ENCODE results near the gene CAMKV.
"Not testable (repeated sequence)": the region's sequence is repeated elsewhere in the genome, so short reads cannot be mapped to it uniquely, and the experiment has no call there.

Gene CAMKV

GRCh38 chr3:49869525-49870126 lies at the start of gene CAMKV:
Gene CAMKV, minus strand, starts transcription at chr3:49869906. Its CDS starts 7,518 bp downstream, at chr3:49862388.
- DNase-seq (ENCODE audit: low read depth in 2 of 2): peak in 1 of 2 donors; percentile 20

GRCh38 chr3:49917806-49918590 lies 48.3 kb upstream of the CAMKV start:
- not testable (repeated sequence) for DNase-seq (ENCODE audit: low read depth in 2 of 2)

- no peak for DNase-seq (ENCODE audit: low read depth in 2 of 2)
Observed at GRCh38 chr3:49916686-49917085, 47.0 kb upstream of the CAMKV start.

GRCh38 chr3:49914906-49915305 lies 45.2 kb upstream of the CAMKV start:
- DNase-seq (ENCODE audit: low read depth in 2 of 2): no peak

GRCh38 chr3:49912881-49913281 lies 43.2 kb upstream of the CAMKV start:
- no peak for DNase-seq (ENCODE audit: low read depth in 2 of 2)

GRCh38 chr3:49911611-49912010 lies 41.9 kb upstream of the CAMKV start:
- no peak for DNase-seq (ENCODE audit: low read depth in 2 of 2)

- no peak for DNase-seq (ENCODE audit: low read depth in 2 of 2)
Observed at GRCh38 chr3:49911124-49911420, 41.4 kb upstream of the CAMKV start.

- no peak for DNase-seq (ENCODE audit: low read depth in 2 of 2)
Observed at GRCh38 chr3:49910409-49911123, 40.9 kb upstream of the CAMKV start.

GRCh38 chr3:49908373-49909199 lies 38.9 kb upstream of the CAMKV start:
- no peak for DNase-seq (ENCODE audit: low read depth in 2 of 2)

GRCh38 chr3:49906073-49906743 lies 36.5 kb upstream of the CAMKV start:
- peak; percentile 17 to 49 for DNase-seq (ENCODE audit: low read depth in 2 of 2)

GRCh38 chr3:49904448-49904847 lies 34.7 kb upstream of the CAMKV start:
- not testable (repeated sequence) for DNase-seq (ENCODE audit: low read depth in 2 of 2)

- DNase-seq (ENCODE audit: low read depth in 2 of 2): peak; percentile 77 to 87
Observed at GRCh38 chr3:49903451-49904424, 34.0 kb upstream of the CAMKV start, which contains the start of gene MST1R. Gene MST1R, minus strand, starts transcription at chr3:49903873. Its CDS starts 264 bp downstream, at chr3:49903609.

GRCh38 chr3:49902511-49903345 lies 33.0 kb upstream of the CAMKV start:
- no peak for DNase-seq (ENCODE audit: low read depth in 2 of 2)

GRCh38 chr3:49901366-49902339 lies 31.9 kb upstream of the CAMKV start:
- DNase-seq (ENCODE audit: low read depth in 2 of 2): no peak

GRCh38 chr3:49900491-49901153 lies 30.9 kb upstream of the CAMKV start:
- no peak for DNase-seq (ENCODE audit: low read depth in 2 of 2)

- no peak for DNase-seq (ENCODE audit: low read depth in 2 of 2)
Observed at GRCh38 chr3:49899815-49900214, 30.1 kb upstream of the CAMKV start.

- no peak for DNase-seq (ENCODE audit: low read depth in 2 of 2)
Observed at GRCh38 chr3:49898991-49899390, 29.3 kb upstream of the CAMKV start.
